MCF 10A (cell line): ENCODE data around the gene NSMF. TPM values are rescaled to one million over a fixed set of nuclear protein-coding genes. Genes with fewer than 3 reads are reported as not detected.

ENCODE experiments used
- BruUV-seq: library from RNA; stranded (reverse); fragments of 400-500 nt; replicated peaks from 2 replicates; lab custom pipeline; 2021; lab: Mats Ljungman, UMichigan
- CTCF ChIA-PET: fragments of 300-600 bp; sonication (Branson Sonifier 250); formaldehyde crosslinking; extraction: SDS; loops from one replicate; lab custom pipeline; 2021; ENCODE audit warnings: antibody characterized with exemption, inconsistent platforms; lab: Yijun Ruan, JAX
- POLR2A ChIA-PET: fragments of 300-600, 350-650 bp; sonication (Branson Sonifier 250); formaldehyde crosslinking; extraction: SDS; loops from one replicate; lab custom pipeline; 2020; ENCODE audit warnings: antibody characterized with exemption, inconsistent platforms; lab: Yijun Ruan, JAX
- DNase-seq: peaks from one replicate; pipeline ENCODE4 v3.0.0-alpha.2; 2018; ENCODE audit not compliant: unreplicated experiment
- H3K27ac Mint-ChIP-seq: one replicate; pipeline ENCODE4 v1.8.0; 2022; ENCODE audit warnings: mild to moderate bottlenecking, low read depth, mixed read lengths; ENCODE audit not compliant: unreplicated experiment
- H3K27me3 Mint-ChIP-seq: one replicate; pipeline ENCODE4 v1.8.0; 2022; ENCODE audit warnings: mixed read lengths; ENCODE audit not compliant: insufficient read depth, unreplicated experiment
- H3K36me3 Mint-ChIP-seq: one replicate; pipeline ENCODE4 v1.8.0; 2022; ENCODE audit warnings: mild to moderate bottlenecking, moderate library complexity, mixed read lengths; ENCODE audit not compliant: insufficient read depth, unreplicated experiment
- H3K4me1 Mint-ChIP-seq: one replicate; pipeline ENCODE4 v1.8.0; 2022; ENCODE audit warnings: mixed read lengths; ENCODE audit not compliant: insufficient read depth, unreplicated experiment
- H3K4me3 Mint-ChIP-seq: one replicate; pipeline ENCODE4 v1.8.0; 2022; ENCODE audit warnings: mild to moderate bottlenecking, moderate library complexity, mixed read lengths; ENCODE audit not compliant: unreplicated experiment
- H3K9me3 Mint-ChIP-seq: one replicate; pipeline ENCODE4 v1.8.0; 2022; ENCODE audit warnings: mixed read lengths; ENCODE audit not compliant: unreplicated experiment
- CTCF ChIP-seq: fragments of 200-600 bp; IDR thresholded peaks from one replicate; pipeline ENCODE4 v1.8.0; 2022; ENCODE audit warnings: antibody characterized with exemption, mild to moderate bottlenecking; ENCODE audit not compliant: unreplicated experiment
- intact Hi-C: fragments of 100-400 bp; cut with micrococcal nuclease; formaldehyde crosslinking; loops from 2 replicates; pipeline ENCODE4 v1.14.1; 2022
- total RNA-seq: library from RNA; stranded (reverse); gene quantifications from 2 replicates; pipeline ENCODE4 v1.2.3, GENCODE V29; 2022

Gene NSMF
- total RNA-seq, 1 experiment from 2014 or later = 37.8 TPM

GRCh38 chr9:137429974-137430722 is 29.0 kb downstream of the NSMF start:
- intact Hi-C loops = no loop called here
- DNase-seq = no peak
- H3K27ac Mint-ChIP-seq = no peak overlapping the region
- H3K36me3 Mint-ChIP-seq = no peaks in the 10 kb centered on the region
- no peak for TF ChIP-seq CTCF
- ChIA-PET POLR2A (interaction anchor here (1.0 kb wide), 1 partner anchor 18 kb away, joined by 3 read pairs; no protein-coding TSS in a partner anchor), CTCF (interaction anchor here (0.6 to 0.9 kb wide), 2 partner anchors 14 to 17 kb away, joined by 3 to 4 read pairs; no protein-coding TSS in a partner anchor)
- no TSS peak for BruUV-seq
- no peaks in the 10 kb centered on the region for H3K27me3 Mint-ChIP-seq
- no peaks in the 10 kb centered on the region for H3K9me3 Mint-ChIP-seq
- H3K4me3 Mint-ChIP-seq = no peak overlapping the region
- H3K4me1 Mint-ChIP-seq = peaks cover 2% of the 10 kb centered on the region

DNA sequence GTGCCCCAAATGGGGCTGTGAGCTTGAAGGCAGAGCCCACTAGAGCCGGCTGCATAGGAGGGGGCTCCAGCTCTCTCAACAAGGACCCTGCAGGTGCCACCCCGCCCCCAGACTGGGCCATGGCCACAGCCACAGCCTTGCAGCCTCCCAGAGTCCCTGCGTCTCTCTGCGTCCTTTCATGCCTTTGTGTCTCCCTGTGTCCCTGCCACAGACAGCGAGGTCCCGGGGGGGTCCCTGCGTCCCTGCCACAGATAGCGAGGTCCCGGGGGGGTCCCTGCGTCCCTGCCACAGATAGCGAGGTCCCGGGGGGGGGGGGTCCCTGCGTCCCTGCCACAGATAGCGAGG is 29.6 kb downstream of the NSMF start:
- no TSS peak for BruUV-seq
- H3K9me3 Mint-ChIP-seq = no peaks in the 10 kb centered on the region
- ChIA-PET CTCF (interaction anchor here (0.6 kb wide), 2 partner anchors 15 to 56 kb away, joined by 3 to 4 read pairs; no protein-coding TSS in a partner anchor), POLR2A (interaction anchor here (1.0 kb wide), 1 partner anchor 17 kb away, joined by 3 read pairs; no protein-coding TSS in a partner anchor)
- H3K4me3 Mint-ChIP-seq = no peak overlapping the region
- DNase-seq = no peak
- intact Hi-C loops = no loop called here
- TF ChIP-seq CTCF = no peak
- no peak overlapping the region for H3K27ac Mint-ChIP-seq
- H3K4me1 Mint-ChIP-seq = peaks cover 8% of the 10 kb centered on the region
- H3K27me3 Mint-ChIP-seq = no peaks in the 10 kb centered on the region
- no peaks in the 10 kb centered on the region for H3K36me3 Mint-ChIP-seq

DNA sequence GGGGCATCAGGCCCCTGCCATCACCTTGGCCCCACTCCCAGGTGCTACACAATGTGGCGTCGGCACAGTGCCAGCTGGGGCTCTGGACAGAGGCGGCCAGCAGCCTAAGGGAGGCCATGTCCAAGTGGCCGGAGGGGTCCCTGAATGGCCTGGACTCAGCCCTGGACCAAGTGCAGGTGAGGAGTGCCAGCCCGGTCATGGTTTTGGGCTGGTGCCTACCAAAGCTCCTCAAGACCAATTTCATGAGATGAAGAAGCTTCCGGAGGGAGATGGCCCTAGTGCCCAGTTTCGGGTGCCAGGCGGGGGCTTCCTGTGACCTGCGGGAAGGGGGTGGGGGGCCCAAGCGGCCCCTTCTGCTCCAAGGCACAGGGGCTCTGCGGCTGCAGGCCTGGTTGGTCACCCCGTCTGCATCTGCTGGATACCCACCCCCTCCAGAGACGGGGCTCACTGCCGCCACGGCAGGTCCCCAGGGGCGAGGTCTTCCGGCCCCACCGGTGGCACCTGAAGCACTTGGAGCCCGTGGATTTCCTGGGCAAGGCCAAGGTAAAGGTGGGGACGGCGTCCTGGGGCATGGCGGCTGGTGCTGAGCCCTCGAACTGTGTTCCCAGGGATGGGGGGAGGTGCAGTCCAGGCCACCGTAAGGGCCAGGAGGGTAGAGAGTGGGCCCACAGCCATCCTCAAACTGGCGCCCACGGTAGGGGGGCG is 30.1 kb downstream of the NSMF start:
- no peak overlapping the region for H3K27ac Mint-ChIP-seq
- no peaks in the 10 kb centered on the region for H3K9me3 Mint-ChIP-seq
- no peaks in the 10 kb centered on the region for H3K27me3 Mint-ChIP-seq
- intact Hi-C loops = no loop called here
- peaks cover 9% of the 10 kb centered on the region for H3K4me1 Mint-ChIP-seq
- H3K4me3 Mint-ChIP-seq = no peak overlapping the region
- TF ChIP-seq CTCF = no peak
- ChIA-PET POLR2A (interaction anchor here (1.0 to 1.1 kb wide), 2 partner anchors 16 to 17 kb away, joined by 3 to 5 read pairs; no protein-coding TSS in a partner anchor), CTCF (interaction anchor here (0.6 kb wide), 2 partner anchors 15 to 55 kb away, joined by 3 to 4 read pairs; no protein-coding TSS in a partner anchor)
- no peak for DNase-seq
- H3K36me3 Mint-ChIP-seq = no peaks in the 10 kb centered on the region
- no TSS peak for BruUV-seq

GRCh38 chr9:137428311-137428630 is 30.9 kb downstream of the NSMF start:
- no peak overlapping the region for H3K27ac Mint-ChIP-seq
- H3K36me3 Mint-ChIP-seq = no peaks in the 10 kb centered on the region
- ChIA-PET POLR2A (interaction anchor here (1.1 kb wide), 1 partner anchor 17 kb away, joined by 5 read pairs; no protein-coding TSS in a partner anchor), CTCF (no interaction called here)
- no peak for TF ChIP-seq CTCF
- H3K4me1 Mint-ChIP-seq = peaks cover 9% of the 10 kb centered on the region
- no peaks in the 10 kb centered on the region for H3K9me3 Mint-ChIP-seq
- no peak overlapping the region for H3K4me3 Mint-ChIP-seq
- BruUV-seq = no TSS peak
- intact Hi-C loops = no loop called here
- H3K27me3 Mint-ChIP-seq = no peaks in the 10 kb centered on the region
- no peak for DNase-seq
